ENCODE measurements around the gene AKT2. TPM values are rescaled to one million over a fixed set of nuclear protein-coding genes. Genes with fewer than 3 reads are reported as not detected.

The AKT2 gene
- total and polyA plus RNA-seq, 12 donors = 56.7 to 147 (median 123) TPM

- Histone ChIP-seq H3K9me3 (no peaks in the 10 kb centered on the region), H3K4me3 (peak overlapping the region; percentile 70 to 100 (median 98)), H3K27ac (peak overlapping the region; percentile 22 to 99 (median 86)), H3K27me3 (no peaks in the 10 kb centered on the region), H3K4me1 (peaks cover 0 to 24% (median 18%) of the 10 kb centered on the region in 9 donors), H3K36me3 (no peaks in the 10 kb centered on the region)
- WGBS, 2 donors = 19 to 20% methylated on average over 56 to 62 of the region's 62 CpGs
- TF ChIP-seq, protein P1, sequence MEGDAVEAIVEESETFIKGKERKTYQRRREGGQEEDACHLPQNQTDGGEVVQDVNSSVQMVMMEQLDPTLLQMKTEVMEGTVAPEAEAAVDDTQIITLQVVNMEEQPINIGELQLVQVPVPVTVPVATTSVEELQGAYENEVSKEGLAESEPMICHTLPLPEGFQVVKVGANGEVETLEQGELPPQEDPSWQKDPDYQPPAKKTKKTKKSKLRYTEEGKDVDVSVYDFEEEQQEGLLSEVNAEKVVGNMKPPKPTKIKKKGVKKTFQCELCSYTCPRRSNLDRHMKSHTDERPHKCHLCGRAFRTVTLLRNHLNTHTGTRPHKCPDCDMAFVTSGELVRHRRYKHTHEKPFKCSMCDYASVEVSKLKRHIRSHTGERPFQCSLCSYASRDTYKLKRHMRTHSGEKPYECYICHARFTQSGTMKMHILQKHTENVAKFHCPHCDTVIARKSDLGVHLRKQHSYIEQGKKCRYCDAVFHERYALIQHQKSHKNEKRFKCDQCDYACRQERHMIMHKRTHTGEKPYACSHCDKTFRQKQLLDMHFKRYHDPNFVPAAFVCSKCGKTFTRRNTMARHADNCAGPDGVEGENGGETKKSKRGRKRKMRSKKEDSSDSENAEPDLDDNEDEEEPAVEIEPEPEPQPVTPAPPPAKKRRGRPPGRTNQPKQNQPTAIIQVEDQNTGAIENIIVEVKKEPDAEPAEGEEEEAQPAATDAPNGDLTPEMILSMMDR (IDR thresholded peaks at IDR 0.05) = peak in 1 of 9 donors; percentile 24
- DNase-seq (peak; percentile 36 to 39), ATAC-seq (peak in 6 of 8 donors; percentile 20 to 53 (median 24))
- intact Hi-C loops (cut with DNase I) = no loop called here
Measured at GRCh38 chr19:40191836-40192646, 93.1 kb downstream of the AKT2 start.

DNA sequence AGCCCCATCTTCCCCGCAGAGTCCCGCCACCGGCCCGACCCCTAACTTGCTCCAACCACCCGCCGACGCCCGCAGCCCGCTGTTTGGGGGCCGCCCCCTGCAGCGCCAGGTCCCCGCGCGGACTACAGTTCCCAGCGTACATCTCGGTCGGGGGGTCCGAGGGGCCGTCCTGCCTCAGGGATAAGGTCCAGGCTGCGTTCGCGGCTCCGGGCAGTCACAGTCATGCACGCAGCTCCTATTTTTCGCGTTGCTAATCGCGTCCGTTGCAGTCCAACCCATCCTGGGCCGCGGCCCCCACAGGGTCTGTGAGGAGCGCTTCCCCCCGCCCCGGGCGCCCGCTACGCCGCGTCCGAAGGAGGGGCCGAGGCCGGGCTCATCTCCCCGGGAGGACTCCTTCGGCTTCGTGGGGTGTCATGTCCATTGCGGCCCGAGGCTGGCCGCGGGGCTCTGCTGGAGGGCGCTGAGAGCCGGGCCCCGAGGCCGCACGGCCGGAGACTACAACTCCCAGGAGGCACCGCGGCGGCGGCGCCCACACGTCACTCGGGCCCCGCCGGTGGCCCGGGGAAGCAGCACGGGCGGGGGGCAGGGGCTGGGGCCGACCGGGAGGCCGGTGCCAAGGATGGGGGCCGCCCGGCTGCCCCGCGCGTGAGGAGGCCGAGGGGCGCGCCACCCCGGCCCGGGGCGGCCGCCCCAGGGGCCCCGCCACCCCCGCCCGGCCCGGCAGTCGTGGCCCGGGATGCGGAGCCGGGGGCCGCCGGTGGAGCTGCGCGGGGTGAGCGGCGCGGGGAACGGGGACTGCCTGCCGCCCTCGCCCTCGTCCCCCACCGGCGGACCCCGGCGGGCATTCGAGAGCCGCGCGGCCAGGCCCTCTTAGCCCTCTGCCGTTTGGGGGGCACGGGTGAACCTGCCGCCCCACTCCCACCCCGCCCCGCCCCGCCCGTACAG, 94.0 kb downstream of the AKT2 start, which contains the start of gene MAP3K10:
MAP3K10 (plus strand) TSS at position 536 of the 945 bp plus-strand sequence. CDS start 606 bp downstream, outside the sequence.
- ATAC-seq = peak; percentile 92 to 96 (median 95)
- intact Hi-C loops (cut with DNase I) = no loop called here
- no peaks in the 10 kb centered on the region for H3K9me3 ChIP-seq

DNA sequence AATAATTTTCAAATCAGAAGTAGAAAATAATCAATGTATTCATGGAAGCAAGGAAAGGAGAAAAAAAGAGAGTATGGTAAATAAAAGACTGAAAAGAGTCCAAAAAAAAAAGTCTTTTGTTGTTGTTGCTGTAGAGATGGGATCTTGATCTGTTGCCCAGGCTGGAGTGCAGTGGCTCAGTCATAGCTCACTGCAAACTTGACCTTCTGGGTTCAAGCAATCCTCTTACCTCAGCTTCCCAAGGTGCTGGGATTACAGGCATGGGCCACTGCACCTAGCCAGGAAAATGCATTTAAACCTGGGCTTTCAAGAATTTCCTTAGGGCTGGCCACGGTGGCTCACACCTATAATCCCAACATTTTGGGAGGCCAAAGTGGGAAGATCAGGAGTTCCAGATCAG, 100.9 kb downstream of the AKT2 start:
- no peaks in the 10 kb centered on the region for H3K4me1 ChIP-seq
- TF ChIP-seq, protein P1 (IDR thresholded peaks at IDR 0.05) = no peak
- 78 to 81% methylated on average over 1 of the region's 1 CpG for WGBS, 2 donors
- intact Hi-C loops (cut with DNase I) = no loop called here
- H3K4me3 ChIP-seq = no peak overlapping the region
- no peaks in the 10 kb centered on the region for H3K27me3 ChIP-seq
- H3K9me3 ChIP-seq = no peaks in the 10 kb centered on the region
- ATAC-seq (no peak), DNase-seq (no peak)
- no peak overlapping the region for H3K27ac ChIP-seq
- no peaks in the 10 kb centered on the region for H3K36me3 ChIP-seq

More for the DNA sequence above, 94.0 kb downstream of the AKT2 start, which contains the start of gene MAP3K10:
- TF ChIP-seq, protein P1 (IDR thresholded peaks at IDR 0.05) = no peak
- Histone ChIP-seq H3K4me3 (peak within 1 kb of the TSS; percentile 70 to 100 (median 98)), H3K4me1 (peaks cover 0 to 24% (median 18%) of the 10 kb centered on the region in 9 donors), H3K27ac (peak within 1 kb of the TSS; percentile 55 to 99 (median 96)), H3K27me3 (no peaks in the 10 kb centered on the region), H3K36me3 (no peaks in the 10 kb centered on the region)
- peak; percentile 77 to 83 for DNase-seq
- WGBS, 2 donors = 1% methylated on average over 103 to 113 of the region's 116 CpGs

Small RNA genes lying within 50 kb of the gene (microRNA-seq; reads per million reads assigned to microRNA genes)
- 24.5 to 31.1 reads per million in 2 donors for gene MIR641

Other genes starting within 250 kb of the AKT2 start
- 10 to 100 TPM; 20.6 to 29.7 (median 25.8) TPM for gene ZNF780B, start 229.1 kb downstream of the AKT2 start, total RNA-seq
- gene ZNF780B, start 229.1 kb downstream of the AKT2 start, polyA plus RNA-seq = 10 to 100 TPM in 1 of 2 donors, 1 to 10 TPM in 1; 3.1 to 18.1 TPM
- gene ZNF780A, start 194.4 kb downstream of the AKT2 start, total RNA-seq = 10 to 100 TPM in 8 of 10 donors, 1 to 10 TPM in 2; 5.5 to 19.4 (median 12.2) TPM
- gene ZNF780A, start 194.4 kb downstream of the AKT2 start, polyA plus RNA-seq = 10 to 100 TPM in 1 of 2 donors, 1 to 10 TPM in 1; 8.8 to 11.0 TPM
- gene MAP3K10, start 93.9 kb downstream of the AKT2 start, total RNA-seq = 10 to 100 TPM; 10.8 to 29.1 (median 15.8) TPM
- gene MAP3K10, start 93.9 kb downstream of the AKT2 start, polyA plus RNA-seq = 10 to 100 TPM; 12.1 to 31.2 TPM
- gene TTC9B, start 67.0 kb downstream of the AKT2 start, total RNA-seq = not detected
- not detected for gene TTC9B, start 67.0 kb downstream of the AKT2 start, polyA plus RNA-seq
- not detected for gene CCNP, start 58.7 kb downstream of the AKT2 start, total RNA-seq
- gene CCNP, start 58.7 kb downstream of the AKT2 start, polyA plus RNA-seq = under 1 TPM; 0.04 to 0.15 TPM
- 100 to 1,000 TPM; 138 to 227 (median 145) TPM for gene C19orf47, start 63.1 kb upstream of the AKT2 start, total RNA-seq
- gene C19orf47, start 63.1 kb upstream of the AKT2 start, polyA plus RNA-seq = 100 to 1,000 TPM; 234 to 347 TPM
- 100 to 1,000 TPM; 136 to 238 (median 181) TPM for gene PLD3, start 63.4 kb upstream of the AKT2 start, total RNA-seq
- gene PLD3, start 63.4 kb upstream of the AKT2 start, polyA plus RNA-seq = 100 to 1,000 TPM; 116 to 148 TPM
- gene HIPK4, start 104.8 kb upstream of the AKT2 start, total RNA-seq = under 1 TPM in 2 of 10 donors, not detected in 8; 0.10 to 0.15 TPM
- under 1 TPM in 1 of 2 donors, not detected in 1; 0.09 TPM for gene HIPK4, start 104.8 kb upstream of the AKT2 start, polyA plus RNA-seq
- 1 to 10 TPM; 1.7 to 3.8 (median 2.7) TPM for gene PRX, start 128.0 kb upstream of the AKT2 start, total RNA-seq
- 1 to 10 TPM; 2.4 to 2.7 TPM for gene PRX, start 128.0 kb upstream of the AKT2 start, polyA plus RNA-seq
- 10 to 100 TPM in 3 of 10 donors, 1 to 10 TPM in 7; 6.3 to 16.8 (median 8.4) TPM for gene SERTAD1, start 140.6 kb upstream of the AKT2 start, total RNA-seq
- 10 to 100 TPM; 13.4 to 35.8 TPM for gene SERTAD1, start 140.6 kb upstream of the AKT2 start, polyA plus RNA-seq
- 10 to 100 TPM; 19.4 to 37.5 (median 27.4) TPM for gene SERTAD3, start 159.0 kb upstream of the AKT2 start, total RNA-seq
- 10 to 100 TPM; 35.3 to 35.6 TPM for gene SERTAD3, start 159.0 kb upstream of the AKT2 start, polyA plus RNA-seq
- gene BLVRB, start 180.4 kb upstream of the AKT2 start, total RNA-seq = 100 to 1,000 TPM in 3 of 10 donors, 10 to 100 TPM in 7; 70.9 to 144 (median 91.4) TPM
- 100 to 1,000 TPM in 1 of 2 donors, 10 to 100 TPM in 1; 95.8 to 213 TPM for gene BLVRB, start 180.4 kb upstream of the AKT2 start, polyA plus RNA-seq
- gene SPTBN4, start 181.7 kb upstream of the AKT2 start, total RNA-seq = 1 to 10 TPM; 3.0 to 6.6 (median 4.9) TPM
- gene SPTBN4, start 181.7 kb upstream of the AKT2 start, polyA plus RNA-seq = 10 to 100 TPM in 1 of 2 donors, 1 to 10 TPM in 1; 3.2 to 13.8 TPM

All from heart right ventricle (tissue), 16 donors.